Stomach (tissue), 19 donors: ENCODE data around the gene GNS. TPM values are rescaled to one million over a fixed set of nuclear protein-coding genes. Genes with fewer than 3 reads are reported as not detected.

Experiments used
- DNase-seq, 2 donors: peaks; one replicate each; pipeline versions ENCODE4 v3.0.0 to v3.0.0-alpha.2; 2013 to 2019
- H3K27ac ChIP-seq, 5 donors: fragments of 200-600 bp in 4 of 5; sonication (generic) in 4 of 5; one replicate each; pipeline ENCODE4 v1.5.1; 2013 to 2019; ENCODE audit warnings: mild to moderate bottlenecking in 1 of 5, moderate library complexity in 1 of 5
- H3K27me3 ChIP-seq, 3 donors: fragments of 200-600 bp; sonication (generic); one replicate each; pipeline ENCODE4 v1.5.1; 2017 to 2019; ENCODE audit warnings: mixed run types in 1 of 3
- H3K36me3 ChIP-seq, 4 donors: fragments of 200-600 bp; sonication (generic); 1 replicate in 3 of 4; 2 replicates in 1 of 4; pipeline ENCODE4 v1.5.1; 2016 to 2019
- H3K4me1 ChIP-seq, 4 donors: fragments of 200-600 bp; sonication (generic); one replicate each; pipeline ENCODE4 v1.5.1; 2016 to 2019
- H3K4me3 ChIP-seq, 4 donors: fragments of 200-600 bp; sonication (generic) in 3 of 4; one replicate each; pipeline ENCODE4 v1.5.1; 2016 to 2019; ENCODE audit warnings: mild to moderate bottlenecking in 1 of 4
- H3K9me3 ChIP-seq, 4 donors: fragments of 200-600 bp; sonication (generic); one replicate each; pipeline ENCODE4 v1.5.1; 2016 to 2019
- CTCF ChIP-seq, 7 experiments: fragments of 450-650 bp in 4 of 7; fragments of 200-600 bp in 3 of 7; sonication (generic) in 3 of 7; IDR thresholded peaks; one replicate each; pipeline ENCODE4 v1.5.1; 2016 to 2019; ENCODE audit warnings: antibody characterized with exemption in 7 of 7, control low read depth in 2 of 7, mild to moderate bottlenecking in 1 of 7
- EP300 ChIP-seq: sonication (generic); formaldehyde crosslinking; IDR thresholded peaks from one replicate; pipeline ENCODE4 v1.6.1; 2017; ENCODE audit warnings: antibody characterized with exemption
- POLR2A ChIP-seq, 4 donors: fragments of 450-650 bp; IDR thresholded peaks; one replicate each; pipeline ENCODE4 v1.6.1; 2016; ENCODE audit warnings: antibody characterized with exemption in 4 of 4, control low read depth in 2 of 4, mild to moderate bottlenecking in 1 of 4, moderate library complexity in 1 of 4
- POLR2AphosphoS5 ChIP-seq, 3 donors: sonication (generic); formaldehyde crosslinking; IDR thresholded peaks; one replicate each; pipeline ENCODE4 v1.6.1; 2016; ENCODE audit warnings: antibody characterized with exemption in 3 of 3
- WGBS, 5 donors: extraction: QIAGEN DNeasy Blood & Tissue Kit in 3 of 5; methylation state at CpG; one replicate each; pipeline versions ENCODE4 v1.1.5 to v1.1.7; 2013 to 2018; 5-methylcytosine and 5-hydroxymethylcytosine counted together
- intact Hi-C: fragments of 100-400 bp; cut with DNase I; formaldehyde crosslinking; loops from one replicate; pipeline ENCODE4 v1.15.1; 2023; ENCODE audit warnings: low total_unique reads
- long read RNA-seq, 10 donors: transcript quantifications; one replicate each; lab custom pipeline, GENCODE V29; 2026
- polyA plus RNA-seq, 3 donors: library from polyadenylated mRNA; stranded (reverse); fragments of 200-250 nt; gene quantifications; one replicate each; pipeline ENCODE4 v1.2.3, GENCODE V29; 2013
- total RNA-seq, 5 donors: library from RNA; depleted of rRNA; stranded (reverse); fragments of >200 nt; gene quantifications; one replicate each; pipeline versions ENCODE4 v1.1.0 to v1.2.3, GENCODE V29; 2014 to 2016
- donor health status: healthy with polysubstance abuse.
- donor health status: Bipolar disorder and iron deficiency.
- donor health status: healthy.

The GNS gene
- 100 to 1,000 TPM in 1 of 5 donors, 10 to 100 TPM in 4; 13.0 to 114 (median 47.8) TPM for total RNA-seq
- 10 to 100 TPM in 2 of 3 donors, 1 to 10 TPM in 1; 9.6 to 13.3 (median 12.0) TPM for polyA plus RNA-seq
- long read RNA-seq, donor 1, full-length matches to known transcripts = 3 of 3 reads
- long read RNA-seq, donor 1, partial matches to known transcripts = 0 of 3 reads
- long read RNA-seq, donor 1, other reads (novel, unspliced or antisense) = 0 of 3 reads
- long read RNA-seq, donor 2, full-length matches to known transcripts = 9 of 29 reads
- long read RNA-seq, donor 2, partial matches to known transcripts = 20 of 29 reads
- long read RNA-seq, donor 2, other reads (novel, unspliced or antisense) = 0 of 29 reads
- long read RNA-seq, donor 3, full-length matches to known transcripts = 4 of 9 reads
- long read RNA-seq, donor 3, partial matches to known transcripts = 5 of 9 reads
- long read RNA-seq, donor 3, other reads (novel, unspliced or antisense) = 0 of 9 reads
- long read RNA-seq, donor 4, full-length matches to known transcripts = 1 of 1 reads
- long read RNA-seq, donor 4, partial matches to known transcripts = 0 of 1 reads
- long read RNA-seq, donor 4, other reads (novel, unspliced or antisense) = 0 of 1 reads
- long read RNA-seq, donor 5, full-length matches to known transcripts = 8 of 23 reads
- long read RNA-seq, donor 5, partial matches to known transcripts = 15 of 23 reads
- long read RNA-seq, donor 5, other reads (novel, unspliced or antisense) = 0 of 23 reads
- long read RNA-seq, donor 6, full-length matches to known transcripts = 22 of 87 reads
- long read RNA-seq, donor 6, partial matches to known transcripts = 65 of 87 reads
- long read RNA-seq, donor 6, other reads (novel, unspliced or antisense) = 0 of 87 reads
- long read RNA-seq, donor 7, full-length matches to known transcripts = 5 of 16 reads
- long read RNA-seq, donor 7, partial matches to known transcripts = 11 of 16 reads
- long read RNA-seq, donor 7, other reads (novel, unspliced or antisense) = 0 of 16 reads
- long read RNA-seq, donor 8, full-length matches to known transcripts = 11 of 11 reads
- long read RNA-seq, donor 8, partial matches to known transcripts = 0 of 11 reads
- long read RNA-seq, donor 8, other reads (novel, unspliced or antisense) = 0 of 11 reads
- long read RNA-seq, donor 9, full-length matches to known transcripts = 3 of 15 reads
- long read RNA-seq, donor 9, partial matches to known transcripts = 12 of 15 reads
- long read RNA-seq, donor 9, other reads (novel, unspliced or antisense) = 0 of 15 reads
- long read RNA-seq, donor 10, full-length matches to known transcripts = 5 of 5 reads
- long read RNA-seq, donor 10, partial matches to known transcripts = 0 of 5 reads
- long read RNA-seq, donor 10, other reads (novel, unspliced or antisense) = 0 of 5 reads

- peak; percentile 97 to 99 for DNase-seq
- no peaks in the 10 kb centered on the region for H3K27me3 ChIP-seq
- TF ChIP-seq POLR2A (IDR thresholded peaks at IDR 0.05) (no peak), EP300 (no peak), POLR2AphosphoS5 (IDR thresholded peaks at IDR 0.05) (peak; percentile 64 to 96 (median 77)), CTCF (IDR thresholded peaks at IDR 0.05) (no peak)
- intact Hi-C loops = no loop called here
- no peaks in the 10 kb centered on the region for H3K9me3 ChIP-seq
- H3K36me3 ChIP-seq = peaks cover 0 to 9% (median 0%) of the 10 kb centered on the region in 4 donors
- peak within 1 kb of the TSS; percentile 77 to 90 (median 88) for H3K27ac ChIP-seq
- H3K4me1 ChIP-seq = peaks cover 11 to 52% (median 36%) of the 10 kb centered on the region in 4 donors
- WGBS, 5 donors = 0 to 1% (median 0%) methylated on average over 50 to 67 of the region's 67 CpGs
- peak within 1 kb of the TSS; percentile 89 to 99 (median 96) for H3K4me3 ChIP-seq
Measured at GRCh38 chr12:64759035-64759894, at the start of gene GNS. GNS (minus strand) TSS chr12:64759406; CDS start chr12:64759276, 130 bp downstream.

- Histone ChIP-seq H3K27me3 (no peaks in the 10 kb centered on the region), H3K9me3 (no peaks in the 10 kb centered on the region), H3K36me3 (no peaks in the 10 kb centered on the region), H3K27ac (no peak overlapping the region), H3K4me1 (peaks cover 0 to 10% (median 3%) of the 10 kb centered on the region in 4 donors), H3K4me3 (no peak overlapping the region)
- no peak for TF ChIP-seq CTCF (IDR thresholded peaks at IDR 0.05)
- WGBS, 5 donors = 47 to 56% (median 51%) methylated on average over 5 of the region's 5 CpGs
- intact Hi-C loops = no loop called here
- DNase-seq = no peak
Measured at GRCh38 chr12:64808110-64808509, 48.9 kb upstream of the GNS start.

GRCh38 chr12:64806593-64807460, 47.6 kb upstream of the GNS start:
- 76 to 82% (median 80%) methylated on average over 7 of the region's 7 CpGs for WGBS, 5 donors
- DNase-seq = no peak
- Histone ChIP-seq H3K4me3 (no peak overlapping the region), H3K27ac (no peak overlapping the region), H3K9me3 (no peaks in the 10 kb centered on the region), H3K27me3 (no peaks in the 10 kb centered on the region), H3K4me1 (peaks cover 0 to 14% (median 6%) of the 10 kb centered on the region in 4 donors), H3K36me3 (no peaks in the 10 kb centered on the region)
- TF ChIP-seq POLR2A (IDR thresholded peaks at IDR 0.05) = no peak
- no peak for TF ChIP-seq CTCF (IDR thresholded peaks at IDR 0.05)
- TF ChIP-seq POLR2AphosphoS5 (IDR thresholded peaks at IDR 0.05) = no peak
- no peak for TF ChIP-seq EP300
- intact Hi-C loops = no loop called here
